Psoas muscle (tissue), 8 donors: ENCODE results near the gene CLRN1. TPM values are rescaled to one million over a fixed set of nuclear protein-coding genes. Genes with fewer than 3 reads are reported as not detected.

Experiments used
- ATAC-seq, 4 donors: fragments of 200-7000 bp; cut with Tn5 transposase; one replicate each; pipeline ENCODE4 v1.9.1; 2020; ENCODE audit warnings: moderate library complexity in 3 of 4, mild to moderate bottlenecking in 2 of 4
- DNase-seq, 2 donors: peaks; one replicate each; pipeline ENCODE4 v3.0.0-alpha.2; 2020
- H3K27ac ChIP-seq: fragments of 200-600 bp; one replicate; pipeline ENCODE4 v1.8.0; 2022
- H3K27me3 ChIP-seq, 3 donors: fragments of 200-600 bp in 1 of 3; one replicate each; pipeline versions ENCODE4 v1.6.1 to v1.8.0; 2013 to 2022; ENCODE audit warnings: low read length in 2 of 3, mild to moderate bottlenecking in 2 of 3, moderate library complexity in 1 of 3; ENCODE audit not compliant: insufficient read depth in 3 of 3
- H3K36me3 ChIP-seq, 2 donors: fragments of 200-600 bp in 1 of 2; one replicate each; pipeline versions ENCODE4 v1.6.1 to v1.8.0; 2013 to 2022; ENCODE audit warnings: low read depth in 1 of 2, mild to moderate bottlenecking in 1 of 2, moderate library complexity in 1 of 2; ENCODE audit not compliant: insufficient read depth in 1 of 2
- H3K4me1 ChIP-seq: fragments of 200-600 bp; one replicate; pipeline ENCODE4 v1.8.0; 2022
- H3K4me3 ChIP-seq: fragments of 200-600 bp; one replicate; pipeline ENCODE4 v1.8.0; 2022; ENCODE audit warnings: mild to moderate bottlenecking
- H3K9me3 ChIP-seq: fragments of 200-600 bp; one replicate; pipeline ENCODE4 v1.8.0; 2022
- CTCF ChIP-seq: fragments of 200-600 bp; IDR thresholded peaks from one replicate; pipeline ENCODE4 v1.8.0; 2022; ENCODE audit warnings: antibody characterized with exemption
- WGBS, 3 donors: extraction: QIAGEN DNeasy Blood & Tissue Kit; methylation state at CpG; one replicate each; pipeline versions ENCODE4 v1.1.6 to v1.1.7; 2013; 5-methylcytosine and 5-hydroxymethylcytosine counted together
- intact Hi-C, 2 donors: fragments of 100-400 bp; cut with DNase I; formaldehyde crosslinking; loops; one replicate each; pipeline versions ENCODE4 v1.11.0 to v1.14.2; 2022
- polyA plus RNA-seq, 3 donors: library from polyadenylated mRNA; stranded (reverse); fragments of 200-250 nt; gene quantifications; one replicate each; pipeline ENCODE4 v1.2.3, GENCODE V29; 2013
- total RNA-seq, 4 donors: library from RNA; stranded (reverse); fragmentation: NEBNext Ultra II Directional in 2 of 4; extraction: Animal tissue kit (Norgen Biotek cat#: 25700) in 2 of 4; gene quantifications; one replicate each; pipeline versions ENCODE4 v1.2.1 to v1.2.4, GENCODE V29; 2021 to 2023
- donor health status: healthy with polysubstance abuse.
- donor health status: DM: no; HTN: no; CAD: no; lungs with moderate emphysema.
- donor health status: Bipolar disorder and iron deficiency.
- donor health status: healthy.
- donor health status: DM: yes; HTN: yes; CAD: no.
- donor health status: DM: no; HTN: no; CAD: no.
- donor health status: DM: no; HTN: no; CAD: no.
- donor health status: DM: yes; HTN: yes; CAD: no.

CLRN1 gene
- total and polyA plus RNA-seq, 7 donors, result not detected

- TF ChIP-seq CTCF, result no peak
- DNase-seq, result no peak
- H3K4me3 ChIP-seq, result no peak overlapping the region
- no peaks in the 10 kb centered on the region for H3K36me3 ChIP-seq
- H3K9me3 ChIP-seq, result no peaks in the 10 kb centered on the region
- H3K27me3 ChIP-seq, result peaks cover 0 to 6% (median 3%) of the 10 kb centered on the region in 3 donors
- 80 to 88% (median 85%) methylated on average over 4 of the region's 4 CpGs for WGBS, 3 donors
- H3K27ac ChIP-seq, result no peak overlapping the region
- intact Hi-C loops, result no loop called here
- no peaks in the 10 kb centered on the region for H3K4me1 ChIP-seq
- ATAC-seq, result no peak
These were observed 10.6 kb downstream of the CLRN1 start for GRCh38 chr3:150961949-150962348.

GRCh38 chr3:150960708-150961684 lies 11.5 kb downstream of the CLRN1 start:
- Histone ChIP-seq H3K9me3 (no peaks in the 10 kb centered on the region), H3K4me3 (no peak overlapping the region), H3K27me3 (peaks cover 0 to 6% (median 3%) of the 10 kb centered on the region in 3 donors), H3K4me1 (no peaks in the 10 kb centered on the region), H3K36me3 (no peaks in the 10 kb centered on the region), H3K27ac (no peak overlapping the region)
- DNase-seq (no peak), ATAC-seq (no peak)
- TF ChIP-seq CTCF, result no peak
- intact Hi-C loops, result no loop called here
- WGBS, 3 donors, result 51 to 63% (median 51%) methylated on average over 5 of the region's 5 CpGs

- no peaks in the 10 kb centered on the region for H3K36me3 ChIP-seq
- DNase-seq (no peak), ATAC-seq (no peak)
- no peak overlapping the region for H3K4me3 ChIP-seq
- H3K9me3 ChIP-seq, result no peaks in the 10 kb centered on the region
- 34 to 47% (median 37%) methylated on average over 3 of the region's 3 CpGs for WGBS, 3 donors
- H3K4me1 ChIP-seq, result no peaks in the 10 kb centered on the region
- intact Hi-C loops, result no loop called here
- no peak overlapping the region for H3K27ac ChIP-seq
- TF ChIP-seq CTCF, result no peak
- peaks cover 0 to 6% (median 3%) of the 10 kb centered on the region in 3 donors for H3K27me3 ChIP-seq
These were observed 13.8 kb downstream of the CLRN1 start for GRCh38 chr3:150958683-150959082.

- no peaks in the 10 kb centered on the region for H3K36me3 ChIP-seq
- H3K27me3 ChIP-seq, result peaks cover 0 to 6% (median 3%) of the 10 kb centered on the region in 3 donors
- TF ChIP-seq CTCF, result no peak
- 59 to 69% (median 66%) methylated on average over 6 of the region's 6 CpGs for WGBS, 3 donors
- ATAC-seq (no peak), DNase-seq (no peak)
- H3K27ac ChIP-seq, result no peak overlapping the region
- no peaks in the 10 kb centered on the region for H3K9me3 ChIP-seq
- intact Hi-C loops, result no loop called here
- H3K4me1 ChIP-seq, result no peaks in the 10 kb centered on the region
- no peak overlapping the region for H3K4me3 ChIP-seq
These were observed 16.2 kb downstream of the CLRN1 start for GRCh38 chr3:150956376-150956775.
